PC-3 (cell line): ENCODE measurements around the gene RPS15.

Source experiments
- CTCF ChIP-seq: fragments of 300-600 bp; sonication (generic); conservative IDR thresholded peaks from 2 replicates; pipeline ENCODE4 v1.5.1; 2017; ENCODE audit warnings: antibody characterized with exemption, low read depth, mild to moderate bottlenecking, low read length
- EZH2 ChIP-seq: fragments of 300-600 bp; sonication (generic); IDR thresholded peaks from one replicate; pipeline ENCODE4 v1.6.1; 2017; ENCODE audit warnings: antibody characterized with exemption, mild to moderate bottlenecking, low read length; ENCODE audit not compliant: unreplicated experiment
- EZH2phosphoT487 ChIP-seq: fragments of 300-600 bp; sonication (generic); IDR thresholded peaks from 2 replicates; pipeline ENCODE4 v1.6.1; 2018; ENCODE audit warnings: mild to moderate bottlenecking, antibody characterized with exemption, low read length, borderline replicate concordance

- TF ChIP-seq EZH2 = no peak
- no peak for TF ChIP-seq CTCF
- no peak for TF ChIP-seq EZH2phosphoT487
Observed at GRCh38 chr19:1433119-1434039, 4.8 kb upstream of the RPS15 start.
